Type B pancreatic cell (in vitro differentiated cells): Measurements from ENCODE around the gene ZMAT5. TPM values are rescaled to one million over a fixed set of nuclear protein-coding genes. Genes with fewer than 3 reads are reported as not detected.

Experiments
- DNase-seq: peaks from one replicate; pipeline ENCODE4 v3.0.0; 2021; ENCODE audit warnings: mixed read lengths; ENCODE audit not compliant: unreplicated experiment; ENCODE audit errors: extremely low spot score
- H3K27ac Mint-ChIP-seq: 2 replicates; pipeline ENCODE4 v1.8.0; 2021; ENCODE audit warnings: mild to moderate bottlenecking, mixed read lengths
- H3K27me3 Mint-ChIP-seq: 2 replicates; pipeline ENCODE4 v1.8.0; 2021; ENCODE audit warnings: mixed read lengths
- H3K36me3 Mint-ChIP-seq: 2 replicates; pipeline ENCODE4 v1.8.0; 2021; ENCODE audit warnings: mixed read lengths
- H3K4me1 Mint-ChIP-seq: one replicate; pipeline ENCODE4 v1.8.0; 2021; ENCODE audit warnings: mixed read lengths; ENCODE audit not compliant: unreplicated experiment
- H3K4me3 Mint-ChIP-seq: 2 replicates; pipeline ENCODE4 v1.8.0; 2021; ENCODE audit warnings: mild to moderate bottlenecking, mixed read lengths
- H3K9me3 Mint-ChIP-seq: 2 replicates; pipeline ENCODE4 v1.8.0; 2021; ENCODE audit warnings: mixed read lengths
- total RNA-seq: library from RNA; stranded (reverse); gene quantifications from 2 replicates; pipeline ENCODE4 v1.2.1, GENCODE V29; 2021; ENCODE audit warnings: low replicate concordance
- TF ChIP-seq, protein P1 (sequence below): fragments of 200-600 bp; sonication (generic); conservative IDR thresholded peaks from 2 replicates; pipeline ENCODE4 v1.5.0; 2021; ENCODE audit warnings: antibody characterized with exemption, mild to moderate bottlenecking

ZMAT5 gene
- total RNA-seq, 1 donor from 2014 or later: 19.2 TPM

- peak; percentile 92 for DNase-seq
- H3K27ac Mint-ChIP-seq: peak within 1 kb of the TSS; percentile 96
- H3K4me3 Mint-ChIP-seq: peak within 1 kb of the TSS; percentile 100
- H3K4me1 Mint-ChIP-seq: peaks cover 14% of the 10 kb centered on the region
- H3K36me3 Mint-ChIP-seq: peaks cover 22% of the 10 kb centered on the region
- peaks cover 4% of the 10 kb centered on the region for H3K9me3 Mint-ChIP-seq
- no peaks in the 10 kb centered on the region for H3K27me3 Mint-ChIP-seq
- TF ChIP-seq, protein P1, sequence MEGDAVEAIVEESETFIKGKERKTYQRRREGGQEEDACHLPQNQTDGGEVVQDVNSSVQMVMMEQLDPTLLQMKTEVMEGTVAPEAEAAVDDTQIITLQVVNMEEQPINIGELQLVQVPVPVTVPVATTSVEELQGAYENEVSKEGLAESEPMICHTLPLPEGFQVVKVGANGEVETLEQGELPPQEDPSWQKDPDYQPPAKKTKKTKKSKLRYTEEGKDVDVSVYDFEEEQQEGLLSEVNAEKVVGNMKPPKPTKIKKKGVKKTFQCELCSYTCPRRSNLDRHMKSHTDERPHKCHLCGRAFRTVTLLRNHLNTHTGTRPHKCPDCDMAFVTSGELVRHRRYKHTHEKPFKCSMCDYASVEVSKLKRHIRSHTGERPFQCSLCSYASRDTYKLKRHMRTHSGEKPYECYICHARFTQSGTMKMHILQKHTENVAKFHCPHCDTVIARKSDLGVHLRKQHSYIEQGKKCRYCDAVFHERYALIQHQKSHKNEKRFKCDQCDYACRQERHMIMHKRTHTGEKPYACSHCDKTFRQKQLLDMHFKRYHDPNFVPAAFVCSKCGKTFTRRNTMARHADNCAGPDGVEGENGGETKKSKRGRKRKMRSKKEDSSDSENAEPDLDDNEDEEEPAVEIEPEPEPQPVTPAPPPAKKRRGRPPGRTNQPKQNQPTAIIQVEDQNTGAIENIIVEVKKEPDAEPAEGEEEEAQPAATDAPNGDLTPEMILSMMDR: no peak
Observed at GRCh38 chr22:29767171-29768051, 604 bp upstream of the ZMAT5 start, which contains the start of gene UQCR10. UQCR10 (plus strand) TSS chr22:29767369; CDS start chr22:29767399, 30 bp downstream.

DNA sequence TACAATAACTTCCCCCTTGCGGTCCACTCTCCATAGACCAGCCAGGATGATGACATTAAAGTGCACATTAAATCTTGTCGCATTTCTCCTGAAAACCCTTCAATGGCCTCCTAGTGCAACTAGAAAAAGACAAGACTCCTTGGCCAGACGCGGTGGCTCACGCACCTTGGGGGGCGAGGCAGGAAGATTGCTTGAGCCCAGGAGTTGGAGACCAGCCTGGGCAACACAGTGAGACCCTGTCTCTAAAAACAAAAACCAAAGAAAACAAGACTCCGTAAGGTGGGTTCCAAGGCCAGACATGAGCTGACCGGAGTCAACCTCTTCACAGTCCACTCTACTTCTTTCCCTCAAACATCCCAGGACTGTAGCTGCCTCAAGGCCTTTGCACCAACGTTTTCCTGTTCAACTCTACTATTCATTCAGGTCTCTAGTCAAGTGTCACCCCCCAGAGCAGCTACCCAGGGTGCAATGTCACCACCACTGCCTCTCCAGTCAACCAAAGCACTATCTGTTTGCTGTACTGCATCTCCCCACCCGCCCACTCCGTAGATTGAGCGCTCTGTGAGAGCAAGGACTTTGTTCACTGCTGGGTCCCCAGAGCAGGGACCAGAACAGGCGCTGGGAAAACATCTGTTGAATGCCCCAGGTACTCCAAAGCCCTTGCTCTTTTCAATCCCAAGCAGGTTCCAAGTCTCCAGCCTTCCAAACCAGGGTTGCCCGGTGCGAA is 739 bp downstream of the ZMAT5 start:
- DNase-seq: no peak
- peaks cover 19% of the 10 kb centered on the region for H3K36me3 Mint-ChIP-seq
- peaks cover 4% of the 10 kb centered on the region for H3K9me3 Mint-ChIP-seq
- TF ChIP-seq, protein P1: no peak
- peaks cover 14% of the 10 kb centered on the region for H3K4me1 Mint-ChIP-seq
- peak overlapping the region; percentile 96 for H3K27ac Mint-ChIP-seq
- H3K27me3 Mint-ChIP-seq: no peaks in the 10 kb centered on the region
- peak overlapping the region; percentile 100 for H3K4me3 Mint-ChIP-seq

GRCh38 chr22:29762263-29762662 is 4.5 kb downstream of the ZMAT5 start:
- peaks cover 11% of the 10 kb centered on the region for H3K4me1 Mint-ChIP-seq
- no peaks in the 10 kb centered on the region for H3K27me3 Mint-ChIP-seq
- peaks cover 4% of the 10 kb centered on the region for H3K9me3 Mint-ChIP-seq
- TF ChIP-seq, protein P1: no peak
- H3K36me3 Mint-ChIP-seq: no peaks in the 10 kb centered on the region
- DNase-seq: no peak
- H3K27ac Mint-ChIP-seq: no peak overlapping the region
- no peak overlapping the region for H3K4me3 Mint-ChIP-seq

- no peaks in the 10 kb centered on the region for H3K9me3 Mint-ChIP-seq
- TF ChIP-seq, protein P1: no peak
- no peaks in the 10 kb centered on the region for H3K27me3 Mint-ChIP-seq
- H3K4me3 Mint-ChIP-seq: no peak overlapping the region
- no peak overlapping the region for H3K27ac Mint-ChIP-seq
- peaks cover 4% of the 10 kb centered on the region for H3K4me1 Mint-ChIP-seq
- no peaks in the 10 kb centered on the region for H3K36me3 Mint-ChIP-seq
- no peak for DNase-seq
Observed at GRCh38 chr22:29758959-29759358, 7.8 kb downstream of the ZMAT5 start.

DNA sequence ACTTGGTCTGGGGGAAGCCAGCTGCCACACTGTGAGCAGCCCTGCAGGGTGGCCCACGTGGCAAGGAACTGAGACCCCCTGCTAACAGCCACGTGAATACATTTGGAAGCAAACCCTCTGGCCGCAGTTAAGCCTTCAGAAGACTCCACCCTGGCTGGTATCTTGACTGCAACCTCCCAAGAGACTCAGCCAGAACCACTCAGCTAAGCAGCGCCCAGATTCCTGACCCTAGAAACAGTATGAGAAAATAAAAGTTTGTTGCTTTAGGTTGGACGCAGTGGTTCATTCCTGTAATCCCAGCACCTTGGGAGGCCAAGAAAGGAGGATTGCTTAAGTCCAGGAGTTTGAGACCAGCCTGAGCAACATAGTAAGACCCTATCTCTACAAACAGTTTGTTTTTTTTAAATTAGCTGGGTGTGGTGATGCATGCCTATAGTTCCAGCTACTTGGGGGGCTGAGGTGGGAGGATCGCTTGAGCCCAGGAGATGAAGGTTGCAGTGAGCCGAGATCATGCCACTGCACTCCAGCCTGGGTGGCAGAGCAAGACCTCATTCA is 8.7 kb downstream of the ZMAT5 start:
- H3K9me3 Mint-ChIP-seq: no peaks in the 10 kb centered on the region
- no peaks in the 10 kb centered on the region for H3K27me3 Mint-ChIP-seq
- H3K36me3 Mint-ChIP-seq: no peaks in the 10 kb centered on the region
- no peak overlapping the region for H3K4me3 Mint-ChIP-seq
- H3K27ac Mint-ChIP-seq: no peak overlapping the region
- no peak for DNase-seq
- peaks cover 4% of the 10 kb centered on the region for H3K4me1 Mint-ChIP-seq
- TF ChIP-seq, protein P1: no peak
